Muscle layer of duodenum (tissue), 2 donors: ENCODE measurements around the gene GRWD1.

ENCODE experiments used
- H3K27ac ChIP-seq: one replicate; pipeline ENCODE4 v1.7.0; 2013; ENCODE audit warnings: mild to moderate bottlenecking, low read length
- H3K27me3 ChIP-seq: one replicate; pipeline ENCODE4 v1.7.0; 2013; ENCODE audit warnings: low read depth, mild to moderate bottlenecking, control low read depth, low read length
- H3K36me3 ChIP-seq, 2 donors: one replicate each; pipeline ENCODE4 v1.7.0; 2013; ENCODE audit warnings: low read length in 2 of 2, control low read depth in 1 of 2, mild to moderate bottlenecking in 1 of 2; ENCODE audit not compliant: insufficient read depth in 2 of 2, control insufficient read depth in 1 of 2
- H3K4me1 ChIP-seq, 2 donors: one replicate each; pipeline ENCODE4 v1.7.0; 2013; ENCODE audit warnings: low read length in 2 of 2, mild to moderate bottlenecking in 2 of 2, control low read depth in 1 of 2, moderate library complexity in 1 of 2; ENCODE audit not compliant: insufficient read depth in 2 of 2, control insufficient read depth in 1 of 2
- H3K4me3 ChIP-seq, 2 donors: one replicate each; pipeline ENCODE4 v1.7.0; 2013; ENCODE audit warnings: low read length in 2 of 2, low read depth in 1 of 2, mild to moderate bottlenecking in 1 of 2
- H3K9me3 ChIP-seq, 2 donors: one replicate each; pipeline ENCODE4 v1.7.0; 2013; ENCODE audit warnings: low read length in 2 of 2, control low read depth in 1 of 2, mild to moderate bottlenecking in 1 of 2; ENCODE audit not compliant: control insufficient read depth in 1 of 2
- donor health status: healthy.

GRWD1 gene

GRCh38 chr19:48461982-48462655 lies 16.3 kb downstream of the GRWD1 start:
- H3K9me3 ChIP-seq = no peaks in the 10 kb centered on the region
- no peak overlapping the region for H3K4me3 ChIP-seq
- H3K36me3 ChIP-seq = no peaks in the 10 kb centered on the region

GRCh38 chr19:48465215-48465614 lies 19.4 kb downstream of the GRWD1 start:
- Histone ChIP-seq H3K4me1 (peaks cover 0 to 10% of the 10 kb centered on the region in 2 donors), H3K9me3 (no peaks in the 10 kb centered on the region), H3K27ac (no peak overlapping the region), H3K36me3 (peaks cover 0 to 4% of the 10 kb centered on the region in 2 donors), H3K4me3 (no peak overlapping the region), H3K27me3 (no peaks in the 10 kb centered on the region)

More at GRCh38 chr19:48461982-48462655, 16.3 kb downstream of the GRWD1 start:
- H3K4me1 ChIP-seq = no peaks in the 10 kb centered on the region
- no peak overlapping the region for H3K27ac ChIP-seq
- no peaks in the 10 kb centered on the region for H3K27me3 ChIP-seq

- H3K4me1 ChIP-seq = peaks cover 6 to 17% of the 10 kb centered on the region in 2 donors
- H3K4me3 ChIP-seq = no peak overlapping the region
- H3K36me3 ChIP-seq = peaks cover 12 to 19% of the 10 kb centered on the region in 2 donors
- H3K27ac ChIP-seq = no peak overlapping the region
- no peaks in the 10 kb centered on the region for H3K27me3 ChIP-seq
- H3K9me3 ChIP-seq = no peaks in the 10 kb centered on the region
Observed at GRCh38 chr19:48466561-48467325, 21.0 kb downstream of the GRWD1 start.

- Histone ChIP-seq H3K27me3 (no peaks in the 10 kb centered on the region), H3K4me1 (peaks cover 6 to 17% of the 10 kb centered on the region in 2 donors), H3K36me3 (peaks cover 30 to 40% of the 10 kb centered on the region in 2 donors), H3K4me3 (peak overlapping the region; percentile 72 to 94), H3K27ac (peak overlapping the region; percentile 60), H3K9me3 (no peaks in the 10 kb centered on the region)
Observed at GRCh38 chr19:48468772-48469288, 23.0 kb downstream of the GRWD1 start.

- no peaks in the 10 kb centered on the region for H3K27me3 ChIP-seq
- H3K27ac ChIP-seq = peak within 1 kb of the TSS; percentile 60
- H3K4me3 ChIP-seq = peak within 1 kb of the TSS; percentile 72 to 94
- H3K36me3 ChIP-seq = peaks cover 36 to 45% of the 10 kb centered on the region in 2 donors
- H3K4me1 ChIP-seq = peaks cover 6 to 17% of the 10 kb centered on the region in 2 donors
- H3K9me3 ChIP-seq = no peaks in the 10 kb centered on the region
Observed at GRCh38 chr19:48469289-48469881, 23.6 kb downstream of the GRWD1 start, which contains the start of gene CYTH2. CYTH2 (plus strand) TSS chr19:48469369; CDS start chr19:48469508, 139 bp downstream.

GRCh38 chr19:48469934-48470680 lies 24.3 kb downstream of the GRWD1 start:
- H3K36me3 ChIP-seq = peaks cover 43 to 52% of the 10 kb centered on the region in 2 donors
- H3K4me1 ChIP-seq = peaks cover 6 to 17% of the 10 kb centered on the region in 2 donors
- no peak overlapping the region for H3K27ac ChIP-seq
- peak overlapping the region; percentile 72 to 94 for H3K4me3 ChIP-seq
- no peaks in the 10 kb centered on the region for H3K9me3 ChIP-seq
- no peaks in the 10 kb centered on the region for H3K27me3 ChIP-seq

GRCh38 chr19:48470856-48471255 lies 25.1 kb downstream of the GRWD1 start:
- Histone ChIP-seq H3K9me3 (no peaks in the 10 kb centered on the region), H3K36me3 (peaks cover 50 to 60% of the 10 kb centered on the region in 2 donors), H3K4me1 (peaks cover 6 to 17% of the 10 kb centered on the region in 2 donors), H3K4me3 (no peak overlapping the region), H3K27ac (no peak overlapping the region), H3K27me3 (no peaks in the 10 kb centered on the region)

- Histone ChIP-seq H3K27ac (no peak overlapping the region), H3K4me3 (no peak overlapping the region), H3K9me3 (no peaks in the 10 kb centered on the region), H3K4me1 (peaks cover 6 to 17% of the 10 kb centered on the region in 2 donors), H3K36me3 (peaks cover 51 to 67% of the 10 kb centered on the region in 2 donors), H3K27me3 (no peaks in the 10 kb centered on the region)
Observed at GRCh38 chr19:48471836-48472235, 26.1 kb downstream of the GRWD1 start.

GRCh38 chr19:48473161-48473966 lies 27.6 kb downstream of the GRWD1 start:
- Histone ChIP-seq H3K27ac (no peak overlapping the region), H3K27me3 (no peaks in the 10 kb centered on the region)

GRCh38 chr19:48474084-48474592 lies 28.4 kb downstream of the GRWD1 start:
- peaks cover 6 to 13% of the 10 kb centered on the region in 2 donors for H3K4me1 ChIP-seq
- H3K27ac ChIP-seq = no peak overlapping the region
- no peaks in the 10 kb centered on the region for H3K27me3 ChIP-seq
- no peaks in the 10 kb centered on the region for H3K9me3 ChIP-seq
- no peak overlapping the region for H3K4me3 ChIP-seq
- peaks cover 51 to 84% of the 10 kb centered on the region in 2 donors for H3K36me3 ChIP-seq

More at GRCh38 chr19:48473161-48473966, 27.6 kb downstream of the GRWD1 start:
- Histone ChIP-seq H3K4me1 (peaks cover 6 to 15% of the 10 kb centered on the region in 2 donors), H3K4me3 (no peak overlapping the region), H3K36me3 (peaks cover 51 to 83% of the 10 kb centered on the region in 2 donors), H3K9me3 (no peaks in the 10 kb centered on the region)
